ENCODE measurements around the gene SPIB. TPM values are rescaled to one million over a fixed set of nuclear protein-coding genes. Genes with fewer than 3 reads are reported as not detected.

SPIB gene
- total and polyA plus RNA-seq, 2 of the 4 experiments (the other 2 are of a cell fraction) = not detected

DNA sequence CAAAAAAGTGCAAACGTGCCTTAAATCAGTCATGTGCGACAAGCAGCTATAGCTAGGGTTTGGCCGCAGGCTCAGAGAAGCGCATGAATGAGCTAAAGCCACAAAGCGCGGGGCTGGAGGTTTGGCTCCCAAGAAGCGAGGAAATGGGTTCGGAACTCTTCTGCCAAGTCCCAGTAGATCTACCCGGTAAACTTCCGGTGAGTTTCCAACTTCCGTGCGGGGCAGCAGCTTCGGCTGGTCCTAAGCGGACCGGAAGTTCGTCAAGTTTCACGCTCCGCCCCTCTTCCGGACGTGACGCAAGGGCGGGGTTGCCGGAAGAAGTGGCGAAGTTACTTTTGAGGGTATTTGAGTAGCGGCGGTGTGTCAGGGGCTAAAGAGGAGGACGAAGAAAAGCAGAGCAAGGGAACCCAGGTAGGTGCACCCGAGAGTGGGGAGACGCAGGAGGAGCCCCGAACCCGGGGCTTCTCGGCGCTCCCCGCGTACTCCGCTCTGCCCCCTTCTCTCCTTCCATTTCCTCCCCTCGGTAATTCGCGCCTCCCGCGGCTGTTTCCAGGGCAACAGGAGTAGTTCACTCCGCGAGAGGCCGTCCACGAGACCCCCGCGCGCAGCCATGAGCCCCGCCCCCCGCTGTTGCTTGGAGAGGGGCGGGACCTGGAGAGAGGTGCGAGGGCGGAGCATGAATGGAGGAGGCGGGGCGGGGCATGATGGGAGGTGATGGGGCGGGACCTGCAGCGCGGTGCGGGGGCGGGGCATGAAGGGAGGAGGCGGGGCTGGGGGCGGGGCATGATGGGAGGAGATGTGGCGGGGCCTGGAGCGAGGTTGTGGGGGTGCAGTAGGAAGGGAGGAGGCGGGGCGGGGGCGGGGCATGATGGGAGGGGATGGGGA, 42.3 kb upstream of the SPIB start, which contains the start of gene NR1H2:
NR1H2 (plus strand) TSS at position 292 of the 885 bp plus-strand sequence. CDS start 1,149 bp downstream, outside the sequence.
- Histone ChIP-seq H4K20me1 (ENCODE audit: insufficient read depth, low read length) (peaks cover 8% of the 10 kb centered on the region), H2AK9ac (replicated peaks; ENCODE audit: low read depth, low read length, poor library complexity) (peak within 1 kb of the TSS; percentile 68), H2BK15ac (ENCODE audit: low read depth, low read length) (no peak within 1 kb of the TSS), H2BK5ac (ENCODE audit: low read depth, low read length, poor library complexity, severe bottlenecking) (peak within 1 kb of the TSS; percentile 77), H3K18ac (ENCODE audit: low read depth, low read length) (no peak within 1 kb of the TSS; the same call in none of the 2 replicates), H3K36me3 (ENCODE audit: control insufficient read depth, insufficient read depth, low read length) (peaks cover 32% of the 10 kb centered on the region), H3K9ac (ENCODE audit: low read depth, low read length) (peak within 1 kb of the TSS; percentile 76), H3K14ac (replicated peaks; ENCODE audit: low read depth, low read length) (peak within 1 kb of the TSS; percentile 74), H3K9me3 (ENCODE audit: control insufficient read depth, insufficient read depth, low read length) (no peaks in the 10 kb centered on the region), H2BK20ac (ENCODE audit: low read depth, low read length) (no peak within 1 kb of the TSS), H3K27me3 (ENCODE audit: control insufficient read depth, insufficient read depth, low read length) (no peaks in the 10 kb centered on the region), H3K79me1 (ENCODE audit: low read depth in 1 of 2, low read length in 2 of 2) (peaks cover 0 to 30% of the 10 kb centered on the region in 2 experiments), H4K5ac (ENCODE audit: low read depth, low read length) (peak within 1 kb of the TSS; percentile 95), H2BK120ac (ENCODE audit: low read depth, low read length) (no peak within 1 kb of the TSS), H3K9me1 (ENCODE audit: insufficient read depth, low read length) (no peaks in the 10 kb centered on the region), H3K4me2 (ENCODE audit: low read depth, low read length) (peak within 1 kb of the TSS; percentile 92), H4K8ac (ENCODE audit: low read depth in 2 of 2, low read length in 2 of 2) (peak within 1 kb of the TSS; percentile 96 to 99), H3K4me1 (ENCODE audit: control insufficient read depth, insufficient read depth, low read length) (no peaks in the 10 kb centered on the region), H3K4ac (ENCODE audit: low read depth, low read length) (peak within 1 kb of the TSS; percentile 78), H3K23ac (ENCODE audit: low read depth, low read length) (peak within 1 kb of the TSS; percentile 87; the same call in 1 of the 2 replicates), H3K56ac (ENCODE audit: extremely low read depth, insufficient read depth, low read length) (peak within 1 kb of the TSS; percentile 53; the same call in 1 of the 2 replicates), H4K91ac (ENCODE audit: insufficient read depth, low read depth, low read length) (peak within 1 kb of the TSS; percentile 86), H2AFZ (replicated peaks; ENCODE audit: low read length, poor library complexity) (peak within 1 kb of the TSS; percentile 97), H3K4me3 (ENCODE audit: insufficient read depth, low read depth, low read length) (peak within 1 kb of the TSS; percentile 52), H3K27ac (ENCODE audit: insufficient read depth, low read length) (peak within 1 kb of the TSS; percentile 64), H2AK5ac (ENCODE audit: low read depth, low read length) (0 out of 2 replicates have a peak within 1 kb of the TSS, but pooled peaks have one; percentile 61)
- CTCF ChIA-PET = interaction anchor here (0.6 kb wide), 1 partner anchor 220 kb away, joined by 6 read pairs; no protein-coding TSS in a partner anchor
- DNase-seq = peak; percentile 98
- no TSS peak for BruUV-seq (replicated peaks)
- dilution Hi-C loops (cut with HindIII; ENCODE audit: low sequenced_read_pairs, unreplicated experiment) (no loop called here), in situ Hi-C loops (cut with MboI; ENCODE audit: low sequenced_read_pairs) (loop anchor here (5.0 kb wide), 1 partner anchor 346 kb away; the partner anchor contains the start of gene CLEC11A), intact Hi-C loops (cut with micrococcal nuclease) (loop anchor here (5.0 kb wide), 1 partner anchor 426 kb away; no protein-coding TSS in a partner anchor)
- WGBS, 2 experiments (ENCODE audit: extremely low coverage in 2 of 2, insufficient read length in 1 of 2) = 1% methylated on average over 19 of the region's 67 CpGs; no CpG with 5 or more reads in 1 of the 2 experiments
- TF ChIP-seq BHLHE40 (IDR thresholded peaks at IDR 0.05; ENCODE audit: low read depth, low read length) = peak; percentile 5; the same call in 1 of the 2 replicates
- TF ChIP-seq FOS (IDR thresholded peaks at IDR 0.05; ENCODE audit: low read depth, low read length) = no peak
- TF ChIP-seq MAZ (IDR thresholded peaks at IDR 0.05; ENCODE audit: borderline replicate concordance, low read depth, low read length) = peak; percentile 58
- TF ChIP-seq CHD1 (IDR thresholded peaks at IDR 0.05; ENCODE audit: low read depth, low read length) = peak; percentile 94
- peak; percentile 93 for TF ChIP-seq POLR2A (IDR thresholded peaks at IDR 0.05; ENCODE audit: low read depth, low read length)
- peak; percentile 82 for TF ChIP-seq CEBPB (IDR thresholded peaks at IDR 0.05; ENCODE audit: low read depth, low read length)
- TF ChIP-seq, protein P1, sequence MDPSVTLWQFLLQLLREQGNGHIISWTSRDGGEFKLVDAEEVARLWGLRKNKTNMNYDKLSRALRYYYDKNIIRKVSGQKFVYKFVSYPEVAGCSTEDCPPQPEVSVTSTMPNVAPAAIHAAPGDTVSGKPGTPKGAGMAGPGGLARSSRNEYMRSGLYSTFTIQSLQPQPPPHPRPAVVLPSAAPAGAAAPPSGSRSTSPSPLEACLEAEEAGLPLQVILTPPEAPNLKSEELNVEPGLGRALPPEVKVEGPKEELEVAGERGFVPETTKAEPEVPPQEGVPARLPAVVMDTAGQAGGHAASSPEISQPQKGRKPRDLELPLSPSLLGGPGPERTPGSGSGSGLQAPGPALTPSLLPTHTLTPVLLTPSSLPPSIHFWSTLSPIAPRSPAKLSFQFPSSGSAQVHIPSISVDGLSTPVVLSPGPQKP (IDR thresholded peaks at IDR 0.05; ENCODE audit: borderline replicate concordance, low read depth, low read length) = peak; percentile 90; the same call in 1 of the 2 replicates
- no peak for TF ChIP-seq SMC3 (IDR thresholded peaks at IDR 0.05; ENCODE audit: low read depth, low read length)
- peak; percentile 51; the same call in 1 of the 2 replicates for TF ChIP-seq MXI1 (IDR thresholded peaks at IDR 0.05; ENCODE audit: borderline replicate concordance, low read depth, low read length)
- TF ChIP-seq, protein P2, sequence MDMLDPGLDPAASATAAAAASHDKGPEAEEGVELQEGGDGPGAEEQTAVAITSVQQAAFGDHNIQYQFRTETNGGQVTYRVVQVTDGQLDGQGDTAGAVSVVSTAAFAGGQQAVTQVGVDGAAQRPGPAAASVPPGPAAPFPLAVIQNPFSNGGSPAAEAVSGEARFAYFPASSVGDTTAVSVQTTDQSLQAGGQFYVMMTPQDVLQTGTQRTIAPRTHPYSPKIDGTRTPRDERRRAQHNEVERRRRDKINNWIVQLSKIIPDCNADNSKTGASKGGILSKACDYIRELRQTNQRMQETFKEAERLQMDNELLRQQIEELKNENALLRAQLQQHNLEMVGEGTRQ (IDR thresholded peaks at IDR 0.05; ENCODE audit: low read depth, low read length) = no peak
- no peak for TF ChIP-seq NFE2L2 (IDR thresholded peaks at IDR 0.05; ENCODE audit: low read depth, low read length)
- peak; percentile 97 for ATAC-seq (ENCODE audit: low read depth)
- POLR2A ChIA-PET (ENCODE audit: unreplicated experiment) = interaction anchor here (1.0 kb wide), 1 partner anchor 429 kb away, joined by 3 read pairs; no protein-coding TSS in a partner anchor
